GM23338 (cell line): Measurements from ENCODE around the gene SLC9C1. TPM values are rescaled to one million over a fixed set of nuclear protein-coding genes. Genes with fewer than 3 reads are reported as not detected.

Experiments used
- ETS1 ChIP-seq: IDR thresholded peaks from 2 replicates; pipeline ENCODE4 v1.6.1; 2016; ENCODE audit warnings: antibody characterized with exemption
- REST ChIP-seq: IDR thresholded peaks from one replicate; pipeline ENCODE4 v1.6.1; 2018; ENCODE audit warnings: antibody characterized with exemption; ENCODE audit not compliant: unreplicated experiment
- ZNF331 ChIP-seq: fragments of 250-450 bp; sonication (Bioruptor Pico); IDR thresholded peaks from 2 replicates; pipeline ENCODE4 v1.5.0; 2020; ENCODE audit warnings: low read depth, mild to moderate bottlenecking, moderate library complexity
- ZNF462 ChIP-seq: fragments of 250-450 bp; sonication (Bioruptor Pico); IDR thresholded peaks from 2 replicates; pipeline ENCODE4 v1.5.0; 2020; ENCODE audit warnings: mild to moderate bottlenecking, moderate library complexity
- polyA plus RNA-seq: library from polyadenylated mRNA; unstranded; fragments of >200 nt; fragmentation: Nextera tagmentation; extraction: Ambion mirVana; gene quantifications from 2 replicates; pipeline ENCODE4 v1.2.1, GENCODE V29; 2016
- total RNA-seq: library from RNA; depleted of rRNA; stranded (reverse); fragments of >200 nt; shearing (Covaris generic); gene quantifications from 2 replicates; pipeline ENCODE4 v1.2.3, GENCODE V29; 2014

SLC9C1 gene
- total and polyA plus RNA-seq, 2 experiments from 2014 or later = 0.97 to 1.8 TPM

- TF ChIP-seq ZNF462 (CRISPR knock-in tag) = no peak
- TF ChIP-seq ZNF331 = no peak
- no peak for TF ChIP-seq ETS1
- no peak for TF ChIP-seq REST
Observed at GRCh38 chr3:112321867-112322652, 28.0 kb upstream of the SLC9C1 start (continued).
